Transverse colon (tissue), 4 donors: ENCODE measurements around the gene ZFAND3.

Experiments used
- CTCF ChIP-seq, 5 experiments: fragments of 200-600 bp in 3 of 5; fragments of 450-650 bp in 2 of 5; sonication (generic) in 3 of 5; IDR thresholded peaks; 1 replicate in 2 of 5; 2 replicates in 3 of 5; pipeline ENCODE4 v1.5.1; 2016 to 2017; ENCODE audit warnings: antibody characterized with exemption in 5 of 5, inconsistent platforms in 3 of 5, mild to moderate bottlenecking in 2 of 5, moderate library complexity in 1 of 5
- EP300 ChIP-seq: sonication (generic); formaldehyde crosslinking; IDR thresholded peaks from one replicate; pipeline ENCODE4 v1.6.1; 2017; ENCODE audit warnings: antibody characterized with exemption, low read depth
- POLR2A ChIP-seq: fragments of 450-650 bp; IDR thresholded peaks from one replicate; pipeline ENCODE4 v1.6.1; 2016; ENCODE audit warnings: antibody characterized with exemption, mild to moderate bottlenecking, moderate library complexity
- POLR2AphosphoS5 ChIP-seq, 3 donors: sonication (generic); formaldehyde crosslinking; IDR thresholded peaks; one replicate each; pipeline ENCODE4 v1.6.1; 2016; ENCODE audit warnings: antibody characterized with exemption in 3 of 3

GRCh38 chr6:38177882-38178583, 358.5 kb downstream of the ZFAND3 start:
- TF ChIP-seq CTCF (IDR thresholded peaks at IDR 0.05) (no peak), POLR2A (no peak), POLR2AphosphoS5 (IDR thresholded peaks at IDR 0.05) (no peak), EP300 (no peak)
